WTC11 (cell line): Measurements from ENCODE around the gene ACOX3. TPM values are rescaled to one million over a fixed set of nuclear protein-coding genes. Genes with fewer than 3 reads are reported as not detected.
"Not testable (repeated sequence)": the region's sequence is repeated elsewhere in the genome, so short reads cannot be mapped to it uniquely, and the experiment has no call there.

Experiments used
- ATAC-seq: fragments of 200-7000 bp; cut with Tn5 transposase; 2 replicates; pipeline ENCODE4 v1.10.0; 2021; ENCODE audit warnings: mild to moderate bottlenecking, moderate library complexity
- CTCF ChIA-PET: fragments of 300-600 bp; sonication (Branson Sonifier 250); formaldehyde crosslinking; loops from one replicate; lab custom pipeline; 2021; ENCODE audit warnings: antibody characterized with exemption; lab: Charles Lee
- POLR2A ChIA-PET: fragments of 350-600 bp; sonication (Branson Sonifier 250); formaldehyde crosslinking; loops from one replicate; lab custom pipeline; 2021; ENCODE audit warnings: antibody characterized with exemption; lab: Charles Lee
- DNase-seq: peaks from one replicate; pipeline ENCODE4 v3.0.0; 2021; ENCODE audit warnings: low spot score
- H3K27ac Mint-ChIP-seq: 2 replicates; pipeline ENCODE4 v1.8.0; 2021; ENCODE audit warnings: mixed read lengths
- H3K27me3 Mint-ChIP-seq: 2 replicates; pipeline ENCODE4 v1.8.0; 2021; ENCODE audit warnings: low read depth, mild to moderate bottlenecking, moderate library complexity, mixed read lengths
- H3K36me3 Mint-ChIP-seq: 2 replicates; pipeline ENCODE4 v1.8.0; 2021; ENCODE audit warnings: mixed read lengths
- H3K4me1 Mint-ChIP-seq: 2 replicates; pipeline ENCODE4 v1.8.0; 2022; ENCODE audit warnings: mixed read lengths
- H3K4me3 Mint-ChIP-seq: 2 replicates; pipeline ENCODE4 v1.8.0; 2021; ENCODE audit warnings: mild to moderate bottlenecking, moderate library complexity, mixed read lengths
- H3K9me3 Mint-ChIP-seq: 2 replicates; pipeline ENCODE4 v1.8.0; 2021; ENCODE audit warnings: mixed read lengths
- ATF1 ChIP-seq: sonication (generic); formaldehyde crosslinking; IDR thresholded peaks from 2 replicates; pipeline ENCODE4 v1.8.1; 2023; ENCODE audit warnings: mild to moderate bottlenecking, moderate library complexity, missing genetic modification reagents
- FOXJ3 ChIP-seq: sonication (generic); formaldehyde crosslinking; IDR thresholded peaks from 2 replicates; pipeline ENCODE4 v1.9.0; 2021; ENCODE audit warnings: missing genetic modification reagents, mild to moderate bottlenecking, borderline replicate concordance
- GABPB1 ChIP-seq: sonication (generic); formaldehyde crosslinking; IDR thresholded peaks from 2 replicates; pipeline ENCODE4 v1.8.1; 2023; ENCODE audit warnings: mild to moderate bottlenecking, missing genetic modification reagents
- IRF2 ChIP-seq: sonication (generic); formaldehyde crosslinking; IDR thresholded peaks from 2 replicates; pipeline ENCODE4 v1.8.0; 2022; ENCODE audit warnings: low read depth, missing genetic modification reagents, borderline replicate concordance
- JUN ChIP-seq: sonication (generic); formaldehyde crosslinking; IDR thresholded peaks from 2 replicates; pipeline ENCODE4 v1.8.0; 2023; ENCODE audit warnings: mild to moderate bottlenecking, missing genetic modification reagents
- NR1H2 ChIP-seq: sonication (generic); formaldehyde crosslinking; IDR thresholded peaks from 2 replicates; pipeline ENCODE4 v1.9.0; 2021; ENCODE audit warnings: mild to moderate bottlenecking, moderate library complexity, missing genetic modification reagents
- SOX15 ChIP-seq: fragments of 250-450 bp; sonication (Bioruptor Pico); IDR thresholded peaks from 2 replicates; pipeline ENCODE4 v1.9.0; 2021; ENCODE audit warnings: mild to moderate bottlenecking
- TCF7 ChIP-seq: sonication (generic); formaldehyde crosslinking; IDR thresholded peaks from 2 replicates; pipeline ENCODE4 v1.8.0; 2022; ENCODE audit warnings: mild to moderate bottlenecking, low read depth, missing genetic modification reagents, moderate library complexity
- TEAD1 ChIP-seq: sonication (generic); formaldehyde crosslinking; IDR thresholded peaks from 2 replicates; pipeline ENCODE4 v1.8.0; 2022; ENCODE audit warnings: mild to moderate bottlenecking, missing genetic modification reagents
- total RNA-seq: library from RNA; stranded (reverse); gene quantifications from 3 replicates; pipeline ENCODE4 v1.2.3, GENCODE V29; 2021
- TF ChIP-seq, protein P1 (sequence below): sonication (generic); formaldehyde crosslinking; IDR thresholded peaks from 2 replicates; pipeline ENCODE4 v1.8.0; 2023; ENCODE audit warnings: mild to moderate bottlenecking, missing genetic modification reagents
- TF ChIP-seq, protein P2 (sequence below): sonication (generic); formaldehyde crosslinking; IDR thresholded peaks from 2 replicates; pipeline ENCODE4 v1.8.0; 2022; ENCODE audit warnings: mild to moderate bottlenecking, missing genetic modification reagents
- TF ChIP-seq, protein P3 (sequence below): fragments of 250-450 bp; sonication (Bioruptor Pico); IDR thresholded peaks from 2 replicates; pipeline ENCODE4 v2.1.2; 2022; ENCODE audit warnings: mild to moderate bottlenecking, moderate library complexity
- TF ChIP-seq, protein P4 (sequence below): sonication (generic); formaldehyde crosslinking; IDR thresholded peaks from 2 replicates; pipeline ENCODE4 v1.8.0; 2022; ENCODE audit warnings: mild to moderate bottlenecking, missing genetic modification reagents

ACOX3 gene
- total RNA-seq, 1 experiment from 2014 or later, result 10.7 TPM

DNA sequence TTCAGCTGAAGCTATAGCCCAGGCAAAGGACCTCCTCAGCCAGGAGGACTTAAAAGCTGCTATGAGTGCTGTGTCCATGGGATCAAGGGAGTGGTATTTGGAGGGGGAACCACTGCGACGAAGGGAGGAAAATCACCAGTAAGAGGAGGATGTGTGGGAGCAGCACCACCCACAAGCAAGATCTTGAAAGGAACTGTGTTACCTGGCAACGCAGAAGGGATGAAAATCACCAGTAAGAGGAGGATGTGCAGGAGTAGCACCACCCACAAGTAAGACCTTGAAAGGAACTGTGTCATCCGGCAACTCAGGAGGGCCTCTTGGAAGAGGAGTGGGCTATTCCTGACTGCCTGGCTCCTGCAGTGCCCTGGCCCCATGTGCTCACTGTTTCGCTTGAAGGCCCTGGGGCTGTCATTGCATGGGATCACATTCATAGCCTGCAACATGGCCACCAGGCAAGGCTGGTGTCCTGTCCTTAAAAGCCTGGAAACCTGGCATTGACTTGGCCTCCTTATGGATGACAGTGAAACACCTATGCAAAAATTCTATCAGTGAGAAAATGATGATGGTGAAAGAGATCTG is 48.4 kb upstream of the ACOX3 start:
- DNase-seq (no peak), ATAC-seq (no peak)
- TF ChIP-seq SOX15 (CRISPR knock-in tag) (no peak), NR1H2 (no peak), TEAD1 (CRISPR knock-in tag) (no peak), GABPB1 (no peak), ATF1 (CRISPR knock-in tag) (no peak)
- TF ChIP-seq, protein P1, sequence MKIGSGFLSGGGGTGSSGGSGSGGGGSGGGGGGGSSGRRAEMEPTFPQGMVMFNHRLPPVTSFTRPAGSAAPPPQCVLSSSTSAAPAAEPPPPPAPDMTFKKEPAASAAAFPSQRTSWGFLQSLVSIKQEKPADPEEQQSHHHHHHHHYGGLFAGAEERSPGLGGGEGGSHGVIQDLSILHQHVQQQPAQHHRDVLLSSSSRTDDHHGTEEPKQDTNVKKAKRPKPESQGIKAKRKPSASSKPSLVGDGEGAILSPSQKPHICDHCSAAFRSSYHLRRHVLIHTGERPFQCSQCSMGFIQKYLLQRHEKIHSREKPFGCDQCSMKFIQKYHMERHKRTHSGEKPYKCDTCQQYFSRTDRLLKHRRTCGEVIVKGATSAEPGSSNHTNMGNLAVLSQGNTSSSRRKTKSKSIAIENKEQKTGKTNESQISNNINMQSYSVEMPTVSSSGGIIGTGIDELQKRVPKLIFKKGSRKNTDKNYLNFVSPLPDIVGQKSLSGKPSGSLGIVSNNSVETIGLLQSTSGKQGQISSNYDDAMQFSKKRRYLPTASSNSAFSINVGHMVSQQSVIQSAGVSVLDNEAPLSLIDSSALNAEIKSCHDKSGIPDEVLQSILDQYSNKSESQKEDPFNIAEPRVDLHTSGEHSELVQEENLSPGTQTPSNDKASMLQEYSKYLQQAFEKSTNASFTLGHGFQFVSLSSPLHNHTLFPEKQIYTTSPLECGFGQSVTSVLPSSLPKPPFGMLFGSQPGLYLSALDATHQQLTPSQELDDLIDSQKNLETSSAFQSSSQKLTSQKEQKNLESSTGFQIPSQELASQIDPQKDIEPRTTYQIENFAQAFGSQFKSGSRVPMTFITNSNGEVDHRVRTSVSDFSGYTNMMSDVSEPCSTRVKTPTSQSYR (CRISPR knock-in tag), result no peak
- TF ChIP-seq, protein P2, sequence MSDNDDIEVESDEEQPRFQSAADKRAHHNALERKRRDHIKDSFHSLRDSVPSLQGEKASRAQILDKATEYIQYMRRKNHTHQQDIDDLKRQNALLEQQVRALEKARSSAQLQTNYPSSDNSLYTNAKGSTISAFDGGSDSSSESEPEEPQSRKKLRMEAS (CRISPR knock-in tag), result no peak
- TF ChIP-seq, protein P3, sequence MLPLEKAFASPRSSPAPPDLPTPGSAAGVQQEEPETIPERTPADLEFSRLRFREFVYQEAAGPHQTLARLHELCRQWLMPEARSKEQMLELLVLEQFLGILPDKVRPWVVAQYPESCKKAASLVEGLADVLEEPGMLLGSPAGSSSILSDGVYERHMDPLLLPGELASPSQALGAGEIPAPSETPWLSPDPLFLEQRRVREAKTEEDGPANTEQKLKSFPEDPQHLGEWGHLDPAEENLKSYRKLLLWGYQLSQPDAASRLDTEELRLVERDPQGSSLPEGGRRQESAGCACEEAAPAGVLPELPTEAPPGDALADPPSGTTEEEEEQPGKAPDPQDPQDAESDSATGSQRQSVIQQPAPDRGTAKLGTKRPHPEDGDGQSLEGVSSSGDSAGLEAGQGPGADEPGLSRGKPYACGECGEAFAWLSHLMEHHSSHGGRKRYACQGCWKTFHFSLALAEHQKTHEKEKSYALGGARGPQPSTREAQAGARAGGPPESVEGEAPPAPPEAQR (CRISPR knock-in tag), result no peak
- ChIA-PET POLR2A (no interaction called here), CTCF (interaction anchor here (1.0 kb wide), 1 partner anchor 118 kb away, joined by 3 read pairs; no protein-coding TSS in a partner anchor)
- Mint-ChIP-seq H3K4me1 (peaks cover 31% of the 10 kb centered on the region), H3K27ac (no peak overlapping the region), H3K9me3 (peaks cover 66% of the 10 kb centered on the region), H3K4me3 (no peak overlapping the region), H3K36me3 (peaks cover 75% of the 10 kb centered on the region), H3K27me3 (peaks cover 13% of the 10 kb centered on the region)

DNA sequence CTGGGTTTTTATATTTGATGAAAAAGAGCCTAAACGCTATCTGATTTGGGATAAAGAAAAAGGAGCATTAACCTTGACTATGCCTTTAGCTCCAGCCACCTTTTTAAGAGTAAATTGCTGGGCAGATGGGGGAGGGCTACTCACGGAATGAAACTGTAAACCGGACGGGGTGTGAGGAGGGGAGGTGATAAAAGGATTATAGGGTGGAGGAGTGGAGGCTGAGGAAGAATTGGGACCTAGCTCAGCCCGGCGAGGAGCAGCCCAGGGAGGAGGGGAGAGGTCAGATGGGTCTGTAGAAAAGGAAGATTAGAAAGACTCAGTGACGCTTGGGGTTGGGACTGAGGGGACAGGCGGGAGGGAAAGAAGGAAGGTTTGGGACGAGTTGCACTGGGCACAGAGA is 46.1 kb upstream of the ACOX3 start:
- POLR2A ChIA-PET, DNase-seq, H3K27ac Mint-ChIP-seq, ATAC-seq, H3K4me3 Mint-ChIP-seq, CTCF ChIA-PET: not testable (repeated sequence)
- Mint-ChIP-seq H3K4me1 (peaks cover 15% of the 10 kb centered on the region), H3K36me3 (peaks cover 64% of the 10 kb centered on the region), H3K27me3 (peaks cover 13% of the 10 kb centered on the region), H3K9me3 (peaks cover 60% of the 10 kb centered on the region)

DNA sequence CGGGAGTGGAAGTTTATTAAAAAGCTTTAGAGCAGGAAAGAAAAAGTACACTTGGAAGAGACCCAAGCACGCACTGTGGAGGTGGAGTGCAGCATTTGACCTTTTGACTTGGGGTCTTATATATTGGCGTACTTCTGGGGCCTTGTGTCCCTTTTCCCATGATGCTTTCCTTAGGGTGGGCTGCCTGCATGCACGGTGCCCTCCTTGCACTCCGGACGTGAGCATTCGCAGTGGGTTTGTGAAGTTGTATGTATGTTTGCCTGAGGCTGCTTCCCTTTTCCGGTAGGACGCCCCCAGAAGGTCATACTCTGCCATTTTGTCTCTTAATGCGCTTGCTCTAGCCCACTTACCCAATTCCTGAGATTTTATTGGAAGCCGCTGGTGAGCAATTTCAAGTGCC is 39.7 kb upstream of the ACOX3 start:
- POLR2A ChIA-PET, result no interaction called here
- Mint-ChIP-seq H3K27ac (no peak overlapping the region), H3K36me3 (peaks cover 24% of the 10 kb centered on the region)
- no peak for ATAC-seq
- no peak for TF ChIP-seq TCF7
- TF ChIP-seq IRF2 (CRISPR knock-in tag), result no peak
- TF ChIP-seq FOXJ3 (CRISPR knock-in tag), result no peak
- no peak for TF ChIP-seq JUN (CRISPR knock-in tag)
- TF ChIP-seq, protein P4, sequence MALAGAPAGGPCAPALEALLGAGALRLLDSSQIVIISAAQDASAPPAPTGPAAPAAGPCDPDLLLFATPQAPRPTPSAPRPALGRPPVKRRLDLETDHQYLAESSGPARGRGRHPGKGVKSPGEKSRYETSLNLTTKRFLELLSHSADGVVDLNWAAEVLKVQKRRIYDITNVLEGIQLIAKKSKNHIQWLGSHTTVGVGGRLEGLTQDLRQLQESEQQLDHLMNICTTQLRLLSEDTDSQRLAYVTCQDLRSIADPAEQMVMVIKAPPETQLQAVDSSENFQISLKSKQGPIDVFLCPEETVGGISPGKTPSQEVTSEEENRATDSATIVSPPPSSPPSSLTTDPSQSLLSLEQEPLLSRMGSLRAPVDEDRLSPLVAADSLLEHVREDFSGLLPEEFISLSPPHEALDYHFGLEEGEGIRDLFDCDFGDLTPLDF (CRISPR knock-in tag), result no peak
- no peak for TF ChIP-seq SOX15 (CRISPR knock-in tag)
- TF ChIP-seq, all 79 proteins: peak for 0
- H3K9me3 Mint-ChIP-seq, result peaks cover 6% of the 10 kb centered on the region
- H3K4me1 Mint-ChIP-seq, result peaks cover 22% of the 10 kb centered on the region
- CTCF ChIA-PET, result no interaction called here
- DNase-seq, result no peak
- H3K27me3 Mint-ChIP-seq, result no peaks in the 10 kb centered on the region
- H3K4me3 Mint-ChIP-seq, result no peak overlapping the region
